Measurements from ENCODE around the gene CEP170. TPM values are rescaled to one million over a fixed set of nuclear protein-coding genes. Genes with fewer than 3 reads are reported as not detected.
A peak's percentile ranks its signal among the peaks of the same experiment; 100 is the strongest.

Gene CEP170
- total RNA-seq, 6 experiments from 2014 or later = 98.6 to 131 (median 117) TPM

DNA sequence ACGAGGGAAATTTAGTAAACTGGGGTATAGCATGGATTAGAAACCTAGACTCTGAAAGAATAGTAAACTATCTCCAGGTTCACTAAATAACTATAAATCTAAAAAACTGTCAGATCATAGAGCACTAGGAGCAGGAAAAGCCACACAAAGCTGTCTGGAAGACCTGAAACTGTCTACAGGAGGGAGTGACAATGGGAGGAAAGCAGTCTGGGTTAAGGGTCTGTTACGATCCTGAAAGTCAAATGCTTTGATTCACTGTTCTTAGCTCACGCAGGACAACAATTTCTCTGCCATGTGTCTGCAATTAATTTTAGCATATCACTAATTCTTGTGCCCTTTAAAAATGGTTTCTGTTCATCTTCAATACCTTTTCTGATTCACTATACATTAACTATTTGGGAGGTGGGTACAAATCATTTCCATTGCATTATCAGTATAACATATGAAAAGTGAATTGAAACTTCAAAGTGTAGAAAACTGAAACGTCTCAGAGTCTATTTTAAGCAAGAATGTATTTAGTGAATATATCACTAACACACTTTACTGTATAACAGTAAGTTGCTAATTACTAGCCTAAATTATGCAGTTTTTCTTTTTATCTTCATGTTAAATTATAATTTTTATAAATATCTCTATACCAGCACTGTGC, 18.4 kb downstream of the CEP170 start:
- peaks cover 30% of the 10 kb centered on the region for H3K36me3 Mint-ChIP-seq (ENCODE audit: low read depth)
- no peaks in the 10 kb centered on the region for H3K27me3 Mint-ChIP-seq (ENCODE audit: insufficient read depth)
- no peak overlapping the region for H3K4me3 Mint-ChIP-seq
- DNase-seq = no peak
- no peak for TF ChIP-seq CTCF (IDR thresholded peaks at IDR 0.05)
- H3K9me3 Mint-ChIP-seq = peaks cover 14% of the 10 kb centered on the region
- no peak overlapping the region for H3K27ac Mint-ChIP-seq
- peaks cover 53% of the 10 kb centered on the region for H3K4me1 Mint-ChIP-seq (ENCODE audit: low read depth)

DNA sequence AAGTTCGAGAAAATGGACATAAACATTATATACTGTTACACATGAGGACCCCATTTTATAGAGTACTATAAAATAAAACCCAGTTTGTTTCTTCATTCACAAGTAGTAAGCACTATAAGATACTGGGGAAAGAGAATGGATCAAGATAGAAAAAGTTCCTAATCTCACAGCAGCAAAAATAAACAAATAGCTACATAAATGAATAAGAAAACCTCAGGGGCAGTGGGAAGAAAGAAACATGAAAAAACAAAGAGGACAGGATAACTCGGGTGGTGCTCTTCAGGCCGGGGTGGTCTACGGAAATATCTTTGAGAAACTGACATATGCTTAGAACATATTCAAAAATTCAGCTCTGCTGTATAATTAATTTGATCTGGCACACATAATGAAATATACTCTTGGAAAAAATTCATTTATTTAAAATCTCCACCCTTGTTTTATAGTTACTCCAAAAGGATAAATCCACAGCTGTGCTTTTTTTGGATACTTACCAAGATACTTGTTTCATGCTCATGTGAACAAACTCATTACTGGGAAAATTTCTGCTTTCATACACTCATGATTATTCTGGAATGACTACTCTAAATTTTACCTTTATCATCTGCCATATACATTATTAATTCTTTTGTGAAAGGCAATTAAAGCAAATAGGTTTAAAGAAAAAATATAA, 20.0 kb downstream of the CEP170 start:
- peak overlapping the region; percentile 51 for H3K27ac Mint-ChIP-seq
- H3K4me3 Mint-ChIP-seq = 0 out of 2 replicates have a peak overlapping the region, but pooled peaks have one; percentile 0

DNA sequence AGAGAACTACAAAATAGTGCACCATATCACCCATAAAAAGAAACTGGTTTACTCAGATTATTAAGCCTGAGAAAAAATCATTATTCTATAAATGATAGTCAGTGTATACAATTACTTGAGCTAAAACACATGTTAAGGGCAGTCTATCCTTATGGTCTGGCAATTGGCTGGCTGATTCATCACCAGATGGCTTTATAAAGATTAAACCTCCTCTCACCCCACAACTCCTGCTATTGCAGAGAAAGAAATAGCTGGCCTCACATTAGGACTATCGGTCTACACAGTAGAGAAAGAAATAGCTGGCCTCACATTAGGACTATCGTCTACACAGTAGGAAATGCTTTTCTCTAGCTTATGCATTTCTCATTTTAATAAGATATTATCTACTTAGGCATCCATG, 21.2 kb downstream of the CEP170 start:
- peaks cover 41% of the 10 kb centered on the region for H3K9me3 Mint-ChIP-seq
- H3K36me3 Mint-ChIP-seq (ENCODE audit: low read depth) = peaks cover 53% of the 10 kb centered on the region
- H3K4me1 Mint-ChIP-seq (ENCODE audit: low read depth) = peaks cover 56% of the 10 kb centered on the region
- DNase-seq = peak; percentile 37
- peak overlapping the region; percentile 49; the same call in 1 of the 2 replicates for H3K27ac Mint-ChIP-seq
- no peak for TF ChIP-seq CTCF (IDR thresholded peaks at IDR 0.05)
- no peak overlapping the region for H3K4me3 Mint-ChIP-seq
- no peaks in the 10 kb centered on the region for H3K27me3 Mint-ChIP-seq (ENCODE audit: insufficient read depth)

More for the DNA sequence above, 20.0 kb downstream of the CEP170 start:
- Mint-ChIP-seq H3K36me3 (ENCODE audit: low read depth) (peaks cover 41% of the 10 kb centered on the region), H3K4me1 (ENCODE audit: low read depth) (peaks cover 54% of the 10 kb centered on the region), H3K9me3 (peaks cover 31% of the 10 kb centered on the region), H3K27me3 (ENCODE audit: insufficient read depth) (no peaks in the 10 kb centered on the region)
- DNase-seq = peak; percentile 12
- no peak for TF ChIP-seq CTCF (IDR thresholded peaks at IDR 0.05)

GRCh38 chr1:243230914-243231313, 24.2 kb downstream of the CEP170 start:
- Mint-ChIP-seq H3K27ac (no peak overlapping the region), H3K4me1 (ENCODE audit: low read depth) (peaks cover 50% of the 10 kb centered on the region), H3K27me3 (ENCODE audit: insufficient read depth) (no peaks in the 10 kb centered on the region), H3K9me3 (peaks cover 43% of the 10 kb centered on the region), H3K4me3 (no peak overlapping the region), H3K36me3 (ENCODE audit: low read depth) (peaks cover 56% of the 10 kb centered on the region)
- DNase-seq = peak; percentile 45
- no peak for TF ChIP-seq CTCF (IDR thresholded peaks at IDR 0.05)

GRCh38 chr1:243229526-243229925, 25.6 kb downstream of the CEP170 start:
- no peak for TF ChIP-seq CTCF (IDR thresholded peaks at IDR 0.05)
- Mint-ChIP-seq H3K27ac (no peak overlapping the region), H3K4me3 (no peak overlapping the region), H3K4me1 (ENCODE audit: low read depth) (peaks cover 45% of the 10 kb centered on the region), H3K9me3 (peaks cover 43% of the 10 kb centered on the region), H3K27me3 (ENCODE audit: insufficient read depth) (no peaks in the 10 kb centered on the region), H3K36me3 (ENCODE audit: low read depth) (peaks cover 55% of the 10 kb centered on the region)
- no peak for DNase-seq
